NB4 (cell line): Measurements from ENCODE around the gene PEPD.

Experiments
- POLR2A ChIP-seq: IDR thresholded peaks from 2 replicates; pipeline ENCODE4 v1.6.1; 2011; ENCODE audit warnings: mild to moderate bottlenecking; ENCODE audit not compliant: insufficient read length; ENCODE audit errors: extremely low read depth
- TF ChIP-seq, protein P1 (sequence below): IDR thresholded peaks from one replicate; pipeline ENCODE4 v1.5.1; 2012; ENCODE audit warnings: low read depth, low read length
- TF ChIP-seq, protein P2 (sequence below): IDR thresholded peaks from 2 replicates; pipeline ENCODE4 v1.6.1; 2011; ENCODE audit warnings: low read depth, low read length

DNA sequence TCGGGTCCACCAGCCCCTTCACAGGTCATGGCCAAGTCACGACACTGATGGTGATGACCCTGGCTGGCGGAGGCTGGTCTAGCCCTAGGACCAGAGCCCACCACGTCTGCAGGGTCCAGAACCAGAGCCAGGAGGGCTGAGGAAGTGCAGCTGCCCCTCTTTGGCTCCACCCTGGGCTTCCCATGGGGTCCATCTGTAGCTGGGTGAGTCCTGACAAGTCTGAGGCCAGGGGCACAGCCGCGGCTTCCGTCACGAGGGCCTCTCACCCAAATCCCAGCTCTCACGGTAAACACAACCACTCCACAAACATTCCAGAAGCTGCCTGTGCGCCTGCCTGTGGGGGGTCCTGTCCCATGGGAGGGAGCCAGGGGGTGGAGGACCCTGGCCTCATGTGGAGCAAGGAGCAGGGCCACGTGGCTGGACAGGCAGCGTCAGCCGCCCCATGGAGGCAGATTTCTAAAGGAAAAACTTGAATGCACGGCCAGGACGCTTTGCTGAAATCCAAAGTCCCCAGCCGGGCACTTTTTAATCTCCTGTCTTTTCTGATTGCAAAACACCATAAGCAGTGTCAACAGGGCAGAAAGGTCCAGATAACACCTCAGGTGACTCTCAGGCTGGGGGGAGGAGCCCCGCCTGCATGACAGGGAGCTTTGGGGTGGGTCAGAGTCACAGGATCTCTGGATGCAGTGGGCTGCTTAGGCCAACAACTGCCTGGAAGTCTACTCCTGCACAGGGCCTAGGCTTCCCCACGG lies 118.2 kb downstream of the PEPD start:
- TF ChIP-seq, protein P1, sequence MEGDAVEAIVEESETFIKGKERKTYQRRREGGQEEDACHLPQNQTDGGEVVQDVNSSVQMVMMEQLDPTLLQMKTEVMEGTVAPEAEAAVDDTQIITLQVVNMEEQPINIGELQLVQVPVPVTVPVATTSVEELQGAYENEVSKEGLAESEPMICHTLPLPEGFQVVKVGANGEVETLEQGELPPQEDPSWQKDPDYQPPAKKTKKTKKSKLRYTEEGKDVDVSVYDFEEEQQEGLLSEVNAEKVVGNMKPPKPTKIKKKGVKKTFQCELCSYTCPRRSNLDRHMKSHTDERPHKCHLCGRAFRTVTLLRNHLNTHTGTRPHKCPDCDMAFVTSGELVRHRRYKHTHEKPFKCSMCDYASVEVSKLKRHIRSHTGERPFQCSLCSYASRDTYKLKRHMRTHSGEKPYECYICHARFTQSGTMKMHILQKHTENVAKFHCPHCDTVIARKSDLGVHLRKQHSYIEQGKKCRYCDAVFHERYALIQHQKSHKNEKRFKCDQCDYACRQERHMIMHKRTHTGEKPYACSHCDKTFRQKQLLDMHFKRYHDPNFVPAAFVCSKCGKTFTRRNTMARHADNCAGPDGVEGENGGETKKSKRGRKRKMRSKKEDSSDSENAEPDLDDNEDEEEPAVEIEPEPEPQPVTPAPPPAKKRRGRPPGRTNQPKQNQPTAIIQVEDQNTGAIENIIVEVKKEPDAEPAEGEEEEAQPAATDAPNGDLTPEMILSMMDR = no peak
- TF ChIP-seq POLR2A = no peak
- TF ChIP-seq, protein P2, sequence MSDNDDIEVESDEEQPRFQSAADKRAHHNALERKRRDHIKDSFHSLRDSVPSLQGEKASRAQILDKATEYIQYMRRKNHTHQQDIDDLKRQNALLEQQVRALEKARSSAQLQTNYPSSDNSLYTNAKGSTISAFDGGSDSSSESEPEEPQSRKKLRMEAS = no peak
